CD14-positive monocyte (primary cell): ENCODE data around the gene RAI14. TPM values are rescaled to one million over a fixed set of nuclear protein-coding genes. Genes with fewer than 3 reads are reported as not detected.

Experiments used
- DNase-seq, 3 donors: peaks; one replicate each; pipeline ENCODE4 v3.0.0-alpha.2; 2011 to 2022
- H2AFZ ChIP-seq: 2 replicates; pipeline ENCODE4 v1.6.0; 2012; ENCODE audit warnings: mild to moderate bottlenecking, low read depth, low read length, inconsistent platforms; ENCODE audit not compliant: insufficient read depth, poor library complexity, severe bottlenecking
- H3K27ac ChIP-seq, 2 donors: 1 replicate in 1 of 2; 2 replicates in 1 of 2; pipeline ENCODE4 v1.5.1; 2012 to 2013; ENCODE audit warnings: low read length in 2 of 2, control low read depth in 1 of 2, inconsistent platforms in 1 of 2, low read depth in 1 of 2, mild to moderate bottlenecking in 1 of 2
- H3K27me3 ChIP-seq, 2 donors: one replicate each; pipeline versions ENCODE4 v1.6.0 to v1.6.1; 2011 to 2013; ENCODE audit warnings: low read length in 2 of 2; ENCODE audit not compliant: control insufficient read depth in 2 of 2, insufficient read depth in 2 of 2
- H3K36me3 ChIP-seq, 2 donors: replicated peaks in 1 of 2; 1 replicate in 1 of 2; 2 replicates in 1 of 2; pipeline versions ENCODE4 v1.5.1 to v1.6.1; 2012 to 2013; ENCODE audit warnings: low read length in 2 of 2, control low read depth in 1 of 2, inconsistent platforms in 1 of 2, mild to moderate bottlenecking in 1 of 2; ENCODE audit not compliant: insufficient read depth in 2 of 2, control insufficient read depth in 1 of 2
- H3K4me1 ChIP-seq, 2 donors: 1 replicate in 1 of 2; 2 replicates in 1 of 2; pipeline versions ENCODE4 v1.5.1 to v1.6.1; 2012 to 2013; ENCODE audit warnings: low read length in 2 of 2, control low read depth in 1 of 2, inconsistent platforms in 1 of 2, mild to moderate bottlenecking in 1 of 2, moderate library complexity in 1 of 2; ENCODE audit not compliant: insufficient read depth in 2 of 2, control insufficient read depth in 1 of 2
- H3K4me2 ChIP-seq: replicated peaks from 2 replicates; pipeline ENCODE3; 2012; ENCODE audit warnings: low read length, moderate library complexity, mild to moderate bottlenecking; ENCODE audit not compliant: poor library complexity, severe bottlenecking; ENCODE audit errors: extremely low read depth
- H3K4me3 ChIP-seq, 3 experiments: fragments of 200-600 bp in 1 of 3; sonication (generic) in 1 of 3; replicated peaks in 1 of 3; 1 replicate in 2 of 3; 2 replicates in 1 of 3; pipeline ENCODE4 v1.5.1; 2011 to 2013; ENCODE audit warnings: low read length in 3 of 3, mild to moderate bottlenecking in 3 of 3, control low read depth in 2 of 3, low read depth in 2 of 3, inconsistent platforms in 1 of 3, moderate library complexity in 1 of 3
- H3K79me2 ChIP-seq: 2 replicates; pipeline ENCODE4 v1.6.0; 2012; ENCODE audit warnings: mild to moderate bottlenecking, control low read depth, inconsistent platforms, low read length, moderate library complexity; ENCODE audit not compliant: insufficient read depth
- H3K9ac ChIP-seq: 2 replicates; pipeline ENCODE4 v1.6.0; 2017; ENCODE audit warnings: low read length, mild to moderate bottlenecking; ENCODE audit not compliant: insufficient read depth, poor library complexity, severe bottlenecking
- H3K9me3 ChIP-seq, 2 donors: replicated peaks in 1 of 2; 1 replicate in 1 of 2; 2 replicates in 1 of 2; pipeline versions ENCODE4 v1.5.1 to v1.6.1; 2012 to 2013; ENCODE audit warnings: low read length in 2 of 2, control low read depth in 1 of 2; ENCODE audit not compliant: control insufficient read depth in 1 of 2, insufficient read depth in 1 of 2
- H4K20me1 ChIP-seq: 2 replicates; pipeline ENCODE4 v1.6.0; 2012; ENCODE audit warnings: mild to moderate bottlenecking, low read length, control low read depth, moderate library complexity; ENCODE audit not compliant: insufficient read depth
- H3K27ac Mint-ChIP-seq, 7 donors: one replicate each; pipeline ENCODE4 v1.8.0; 2020; ENCODE audit warnings: mild to moderate bottlenecking in 7 of 7, mixed read lengths in 7 of 7, moderate library complexity in 6 of 7, inconsistent platforms in 2 of 7
- H3K27me3 Mint-ChIP-seq, 3 donors: one replicate each; pipeline ENCODE4 v1.8.0; 2021 to 2022; ENCODE audit warnings: low read depth in 3 of 3, mild to moderate bottlenecking in 3 of 3, mixed read lengths in 3 of 3, moderate library complexity in 3 of 3, inconsistent platforms in 1 of 3
- H3K36me3 Mint-ChIP-seq, 2 donors: one replicate each; pipeline ENCODE4 v1.8.0; 2020; ENCODE audit warnings: mixed read lengths in 2 of 2, inconsistent platforms in 1 of 2, mild to moderate bottlenecking in 1 of 2
- H3K4me1 Mint-ChIP-seq: one replicate; pipeline ENCODE4 v1.8.0; 2020; ENCODE audit warnings: mild to moderate bottlenecking, mixed read lengths
- H3K4me3 Mint-ChIP-seq, 2 donors: one replicate each; pipeline ENCODE4 v1.8.0; 2020; ENCODE audit warnings: mild to moderate bottlenecking in 2 of 2, mixed read lengths in 2 of 2, moderate library complexity in 1 of 2
- H3K9me3 Mint-ChIP-seq, 7 donors: one replicate each; pipeline ENCODE4 v1.8.0; 2020 to 2022; ENCODE audit warnings: mixed read lengths in 7 of 7, mild to moderate bottlenecking in 6 of 7, moderate library complexity in 6 of 7, inconsistent platforms in 2 of 7
- WGBS: methylation state at CpG from one replicate; pipeline ENCODE4 v1.1.5; 2013; ENCODE audit warnings: missing lambda C conversion rate; ENCODE audit not compliant: insufficient coverage; 5-methylcytosine and 5-hydroxymethylcytosine counted together
- intact Hi-C, 2 donors: fragments of 100-400 bp; cut with micrococcal nuclease; formaldehyde crosslinking; loops; one replicate each; pipeline versions ENCODE4 v1.15.0 to v1.15.1; 2023
- polyA plus RNA-seq, 3 donors: library from polyadenylated mRNA; depleted of rRNA in 1 of 3; unstranded in 2 of 3; stranded (reverse) in 1 of 3; fragments of 300-500 nt in 2 of 3; fragments of >200 nt in 1 of 3; fragmentation: Illumina TruSeq in 2 of 3; gene quantifications; 1 replicate in 2 of 3; 2 replicates in 1 of 3; pipeline ENCODE4 v1.2.3, GENCODE V29; 2012 to 2021
- TF ChIP-seq, protein P1 (sequence below): fragments of 200-600 bp; IDR thresholded peaks from one replicate; pipeline ENCODE4 v1.8.0; 2022; ENCODE audit warnings: antibody characterized with exemption, mild to moderate bottlenecking

The RAI14 gene
- polyA plus RNA-seq, 3 donors, result 0.08 TPM; not detected in 2

- H3K27me3 ChIP-seq, result no peaks in the 10 kb centered on the region
- no peaks in the 10 kb centered on the region for H3K4me1 ChIP-seq
- intact Hi-C loops, result no loop called here
- no peaks in the 10 kb centered on the region for H4K20me1 ChIP-seq
- no peaks in the 10 kb centered on the region for H3K36me3 ChIP-seq
- no peak overlapping the region for H3K4me3 Mint-ChIP-seq
- no peaks in the 10 kb centered on the region for H3K4me1 Mint-ChIP-seq
- H3K79me2 ChIP-seq, result no peaks in the 10 kb centered on the region
- TF ChIP-seq, protein P1, sequence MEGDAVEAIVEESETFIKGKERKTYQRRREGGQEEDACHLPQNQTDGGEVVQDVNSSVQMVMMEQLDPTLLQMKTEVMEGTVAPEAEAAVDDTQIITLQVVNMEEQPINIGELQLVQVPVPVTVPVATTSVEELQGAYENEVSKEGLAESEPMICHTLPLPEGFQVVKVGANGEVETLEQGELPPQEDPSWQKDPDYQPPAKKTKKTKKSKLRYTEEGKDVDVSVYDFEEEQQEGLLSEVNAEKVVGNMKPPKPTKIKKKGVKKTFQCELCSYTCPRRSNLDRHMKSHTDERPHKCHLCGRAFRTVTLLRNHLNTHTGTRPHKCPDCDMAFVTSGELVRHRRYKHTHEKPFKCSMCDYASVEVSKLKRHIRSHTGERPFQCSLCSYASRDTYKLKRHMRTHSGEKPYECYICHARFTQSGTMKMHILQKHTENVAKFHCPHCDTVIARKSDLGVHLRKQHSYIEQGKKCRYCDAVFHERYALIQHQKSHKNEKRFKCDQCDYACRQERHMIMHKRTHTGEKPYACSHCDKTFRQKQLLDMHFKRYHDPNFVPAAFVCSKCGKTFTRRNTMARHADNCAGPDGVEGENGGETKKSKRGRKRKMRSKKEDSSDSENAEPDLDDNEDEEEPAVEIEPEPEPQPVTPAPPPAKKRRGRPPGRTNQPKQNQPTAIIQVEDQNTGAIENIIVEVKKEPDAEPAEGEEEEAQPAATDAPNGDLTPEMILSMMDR, result no peak
- H3K27me3 Mint-ChIP-seq, result peaks cover 0 to 4% (median 0%) of the 10 kb centered on the region in 3 donors
- H3K4me3 ChIP-seq, result no peak overlapping the region
- H3K9ac ChIP-seq, result no peak overlapping the region
- no peak overlapping the region for H3K27ac ChIP-seq
- no peak overlapping the region for H3K4me2 ChIP-seq
- H3K36me3 Mint-ChIP-seq, result no peaks in the 10 kb centered on the region
- DNase-seq, result no peak
- no peaks in the 10 kb centered on the region for H3K9me3 ChIP-seq
- H3K27ac Mint-ChIP-seq, result no peak overlapping the region
- H3K9me3 Mint-ChIP-seq, result peaks cover 0 to 6% (median 2%) of the 10 kb centered on the region in 7 donors
- no CpG with 5 or more reads among the region's 1 CpG for WGBS
- H2AFZ ChIP-seq, result no peak overlapping the region
Measured at GRCh38 chr5:34715711-34716110, 59.6 kb downstream of the RAI14 start.

- TF ChIP-seq, protein P1, result no peak
- H3K4me3 Mint-ChIP-seq, result no peak overlapping the region
- no peaks in the 10 kb centered on the region for H3K4me1 Mint-ChIP-seq
- Histone ChIP-seq H3K4me2 (no peak overlapping the region), H3K27me3 (no peaks in the 10 kb centered on the region), H3K9me3 (no peaks in the 10 kb centered on the region), H4K20me1 (no peaks in the 10 kb centered on the region), H3K4me3 (no peak overlapping the region), H3K79me2 (no peaks in the 10 kb centered on the region), H3K4me1 (no peaks in the 10 kb centered on the region), H3K9ac (no peak overlapping the region), H3K36me3 (no peaks in the 10 kb centered on the region), H3K27ac (no peak overlapping the region), H2AFZ (no peak overlapping the region)
- WGBS, result no CpG with 5 or more reads among the region's 2 CpGs
- H3K27me3 Mint-ChIP-seq, result peaks cover 0 to 4% (median 1%) of the 10 kb centered on the region in 3 donors
- no peak for DNase-seq
- H3K36me3 Mint-ChIP-seq, result no peaks in the 10 kb centered on the region
- intact Hi-C loops, result no loop called here
- H3K27ac Mint-ChIP-seq, result no peak overlapping the region
- H3K9me3 Mint-ChIP-seq, result peaks cover 0 to 6% (median 1%) of the 10 kb centered on the region in 7 donors
Measured at GRCh38 chr5:34716986-34717385, 60.9 kb downstream of the RAI14 start.
